Esophagus muscularis mucosa (tissue), 4 donors: ENCODE measurements around the gene OSBP2. TPM values are rescaled to one million over a fixed set of nuclear protein-coding genes. Genes with fewer than 3 reads are reported as not detected.

Source experiments
- DNase-seq: peaks from one replicate; pipeline ENCODE4 v3.0.0-alpha.2; 2017; ENCODE audit errors: extremely low spot score
- H3K27ac ChIP-seq, 4 donors: fragments of 200-600 bp; sonication (generic); replicated peaks in 1 of 4; 1 replicate in 3 of 4; 2 replicates in 1 of 4; pipeline ENCODE4 v1.5.1; 2016 to 2019; ENCODE audit warnings: mild to moderate bottlenecking in 1 of 4
- H3K27me3 ChIP-seq, 4 donors: fragments of 200-600 bp; sonication (generic); one replicate each; pipeline versions ENCODE4 v1.5.1 to v1.6.0; 2016 to 2019
- H3K36me3 ChIP-seq, 4 donors: fragments of 200-600 bp; sonication (generic); one replicate each; pipeline ENCODE4 v1.5.1; 2016 to 2019
- H3K4me1 ChIP-seq, 4 donors: fragments of 200-600 bp; sonication (generic); one replicate each; pipeline ENCODE4 v1.5.1; 2016 to 2019
- H3K4me3 ChIP-seq, 4 donors: fragments of 200-600 bp; sonication (generic); 1 replicate in 2 of 4; 2 replicates in 2 of 4; pipeline ENCODE4 v1.5.1; 2016 to 2019; ENCODE audit warnings: mild to moderate bottlenecking in 4 of 4, moderate library complexity in 1 of 4
- H3K9me3 ChIP-seq, 4 donors: fragments of 200-600 bp; sonication (generic); 1 replicate in 3 of 4; 2 replicates in 1 of 4; pipeline ENCODE4 v1.5.1; 2016 to 2019
- EP300 ChIP-seq: sonication (generic); formaldehyde crosslinking; IDR thresholded peaks from one replicate; pipeline ENCODE4 v1.6.1; 2017; ENCODE audit warnings: antibody characterized with exemption
- POLR2A ChIP-seq: fragments of 450-650 bp; IDR thresholded peaks from one replicate; pipeline ENCODE4 v1.6.1; 2017; ENCODE audit warnings: antibody characterized with exemption, moderate library complexity, mild to moderate bottlenecking, low read depth
- POLR2AphosphoS5 ChIP-seq, 2 donors: sonication (generic); formaldehyde crosslinking; IDR thresholded peaks; one replicate each; pipeline ENCODE4 v1.6.1; 2017; ENCODE audit warnings: antibody characterized with exemption in 2 of 2
- whole genome bisulfite sequencing: methylation state at CpG from one replicate; pipeline ENCODE4 v1.1.5; 2018; 5-methylcytosine and 5-hydroxymethylcytosine counted together
- intact Hi-C: fragments of 100-400 bp; cut with DNase I; formaldehyde crosslinking; loops from one replicate; pipeline ENCODE4 v1.15.1; 2023
- total RNA-seq, 4 donors: library from RNA; depleted of rRNA; stranded (reverse); fragments of >200 nt; gene quantifications; one replicate each; pipeline versions ENCODE4 v1.1.0 to v1.2.1, GENCODE V29; 2016
- TF ChIP-seq, protein P1 (sequence below), 3 experiments: fragments of 200-600 bp in 2 of 3; fragments of 450-650 bp in 1 of 3; sonication (generic) in 2 of 3; IDR thresholded peaks; one replicate each; pipeline ENCODE4 v1.5.1; 2017 to 2019; ENCODE audit warnings: antibody characterized with exemption in 3 of 3, mild to moderate bottlenecking in 2 of 3, moderate library complexity in 1 of 3

OSBP2 gene
- total RNA-seq, 4 donors from 2014 or later: 0.42 to 4.6 (median 2.9) TPM

DNA sequence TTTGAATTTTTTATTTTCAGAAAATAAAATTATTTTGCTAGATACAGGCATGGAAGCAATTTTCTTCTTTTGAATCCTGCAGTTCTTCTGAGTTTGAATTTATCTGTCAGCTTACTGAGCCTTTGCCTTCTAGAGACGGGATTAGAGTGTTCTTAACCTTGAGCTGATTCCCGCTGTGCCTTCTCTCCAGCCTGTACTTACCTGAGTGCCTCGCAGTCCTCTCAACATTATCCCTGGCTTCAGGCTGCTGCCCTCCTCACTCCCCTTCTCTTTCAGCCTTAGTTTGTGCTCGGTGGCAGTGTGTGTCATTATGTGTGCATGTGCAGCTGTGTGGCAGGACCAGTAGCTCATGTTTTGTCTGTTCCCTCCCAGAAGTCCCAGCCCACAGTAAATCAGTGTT, 24.3 kb downstream of the OSBP2 start:
- 90% methylated on average over 4 of the region's 4 CpGs for WGBS
- Histone ChIP-seq H3K4me3 (no peak overlapping the region), H3K4me1 (no peaks in the 10 kb centered on the region), H3K27ac (no peak overlapping the region), H3K36me3 (no peaks in the 10 kb centered on the region), H3K27me3 (no peaks in the 10 kb centered on the region), H3K9me3 (no peaks in the 10 kb centered on the region)
- TF ChIP-seq POLR2A (no peak), POLR2AphosphoS5 (IDR thresholded peaks at IDR 0.05) (no peak), EP300 (no peak)
- TF ChIP-seq, protein P1, sequence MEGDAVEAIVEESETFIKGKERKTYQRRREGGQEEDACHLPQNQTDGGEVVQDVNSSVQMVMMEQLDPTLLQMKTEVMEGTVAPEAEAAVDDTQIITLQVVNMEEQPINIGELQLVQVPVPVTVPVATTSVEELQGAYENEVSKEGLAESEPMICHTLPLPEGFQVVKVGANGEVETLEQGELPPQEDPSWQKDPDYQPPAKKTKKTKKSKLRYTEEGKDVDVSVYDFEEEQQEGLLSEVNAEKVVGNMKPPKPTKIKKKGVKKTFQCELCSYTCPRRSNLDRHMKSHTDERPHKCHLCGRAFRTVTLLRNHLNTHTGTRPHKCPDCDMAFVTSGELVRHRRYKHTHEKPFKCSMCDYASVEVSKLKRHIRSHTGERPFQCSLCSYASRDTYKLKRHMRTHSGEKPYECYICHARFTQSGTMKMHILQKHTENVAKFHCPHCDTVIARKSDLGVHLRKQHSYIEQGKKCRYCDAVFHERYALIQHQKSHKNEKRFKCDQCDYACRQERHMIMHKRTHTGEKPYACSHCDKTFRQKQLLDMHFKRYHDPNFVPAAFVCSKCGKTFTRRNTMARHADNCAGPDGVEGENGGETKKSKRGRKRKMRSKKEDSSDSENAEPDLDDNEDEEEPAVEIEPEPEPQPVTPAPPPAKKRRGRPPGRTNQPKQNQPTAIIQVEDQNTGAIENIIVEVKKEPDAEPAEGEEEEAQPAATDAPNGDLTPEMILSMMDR (IDR thresholded peaks at IDR 0.05): no peak
- intact Hi-C loops: no loop called here
- DNase-seq: no peak

DNA sequence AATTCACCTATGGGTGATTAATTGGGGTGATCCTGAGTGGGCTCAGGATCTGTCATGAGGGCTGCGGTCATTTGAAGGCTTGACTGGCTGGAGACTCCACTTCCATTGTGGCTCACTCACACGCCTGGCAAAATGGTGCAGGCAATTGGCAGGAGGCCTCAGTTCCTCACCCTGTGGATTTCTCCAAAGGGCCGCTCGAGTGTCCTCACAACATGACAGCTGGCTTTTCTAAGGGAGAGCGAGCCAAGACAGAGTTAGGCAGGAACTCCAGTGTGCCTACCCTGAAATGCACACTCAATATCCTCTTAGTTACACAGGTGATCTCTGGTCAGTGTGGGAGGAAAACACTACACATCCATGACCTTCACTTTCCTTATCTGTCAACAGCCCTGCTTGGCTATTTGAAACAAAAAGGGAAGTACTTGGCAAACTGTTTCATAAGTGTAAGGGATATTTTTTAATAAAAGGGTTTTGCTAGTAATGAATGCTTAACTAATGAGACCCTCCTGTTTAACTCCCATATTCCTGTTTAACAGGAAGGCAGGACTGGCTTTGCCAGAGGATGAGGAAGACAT, 25.7 kb downstream of the OSBP2 start:
- Histone ChIP-seq H3K27ac (no peak overlapping the region), H3K36me3 (no peaks in the 10 kb centered on the region), H3K27me3 (no peaks in the 10 kb centered on the region), H3K9me3 (no peaks in the 10 kb centered on the region), H3K4me3 (no peak overlapping the region), H3K4me1 (no peaks in the 10 kb centered on the region)
- WGBS: 74% methylated on average over 5 of the region's 5 CpGs
- no peak for DNase-seq
- intact Hi-C loops: no loop called here
- TF ChIP-seq, protein P1 (IDR thresholded peaks at IDR 0.05): no peak
- TF ChIP-seq EP300 (no peak), POLR2AphosphoS5 (IDR thresholded peaks at IDR 0.05) (no peak), POLR2A (no peak)

DNA sequence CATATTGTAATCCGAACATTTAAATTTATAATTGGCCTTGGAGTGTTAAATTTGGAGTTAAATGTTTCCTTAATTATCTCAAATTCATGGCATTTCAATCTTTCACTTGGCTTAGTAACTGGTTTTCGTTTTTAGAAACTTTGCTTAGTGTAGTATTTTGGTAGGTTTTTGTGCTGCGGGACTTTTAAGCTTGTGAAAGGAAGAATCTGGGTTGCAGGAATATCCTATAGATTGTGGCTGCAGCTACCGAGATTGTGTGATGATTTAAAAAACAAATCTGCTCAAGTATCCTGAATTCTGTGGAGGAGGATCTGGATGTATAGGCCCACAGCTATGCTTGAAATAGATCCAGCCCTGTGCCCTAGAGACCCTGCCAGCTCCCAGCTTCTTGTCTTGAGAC, 27.1 kb downstream of the OSBP2 start:
- Histone ChIP-seq H3K36me3 (no peaks in the 10 kb centered on the region), H3K9me3 (no peaks in the 10 kb centered on the region), H3K27ac (no peak overlapping the region), H3K4me3 (no peak overlapping the region), H3K4me1 (no peaks in the 10 kb centered on the region), H3K27me3 (no peaks in the 10 kb centered on the region)
- WGBS: 86% methylated on average over 4 of the region's 4 CpGs
- TF ChIP-seq, protein P1 (IDR thresholded peaks at IDR 0.05): no peak
- TF ChIP-seq POLR2A (no peak), POLR2AphosphoS5 (IDR thresholded peaks at IDR 0.05) (no peak), EP300 (no peak)
- DNase-seq: no peak
- intact Hi-C loops: no loop called here

DNA sequence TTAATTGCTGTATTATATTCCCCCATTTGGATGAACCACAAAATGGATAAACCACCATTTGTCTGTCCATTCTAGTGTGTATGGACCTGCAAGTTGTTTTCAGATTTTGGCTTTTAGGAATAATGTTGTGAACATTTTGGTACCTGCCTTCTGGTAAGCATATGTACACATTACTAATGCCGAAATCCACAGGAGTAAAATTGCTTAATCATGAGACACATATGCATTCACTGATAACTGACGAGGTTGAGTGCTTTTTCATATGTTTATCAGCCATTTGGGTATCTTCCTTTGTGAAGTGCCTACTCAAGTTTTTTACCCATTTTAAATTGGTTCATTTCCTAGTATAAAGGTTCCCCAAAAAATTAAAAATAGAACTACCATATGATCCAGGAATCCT, 34.2 kb downstream of the OSBP2 start:
- Histone ChIP-seq H3K9me3 (no peaks in the 10 kb centered on the region), H3K27me3 (no peaks in the 10 kb centered on the region), H3K27ac (no peak overlapping the region), H3K36me3 (no peaks in the 10 kb centered on the region), H3K4me1 (no peaks in the 10 kb centered on the region), H3K4me3 (no peak overlapping the region)
- intact Hi-C loops: no loop called here
- 92% methylated on average over 2 of the region's 2 CpGs for WGBS
- TF ChIP-seq POLR2A: no peak
- no peak for TF ChIP-seq POLR2AphosphoS5 (IDR thresholded peaks at IDR 0.05)
- TF ChIP-seq EP300: no peak
- TF ChIP-seq, protein P1 (IDR thresholded peaks at IDR 0.05): no peak
- DNase-seq: no peak

DNA sequence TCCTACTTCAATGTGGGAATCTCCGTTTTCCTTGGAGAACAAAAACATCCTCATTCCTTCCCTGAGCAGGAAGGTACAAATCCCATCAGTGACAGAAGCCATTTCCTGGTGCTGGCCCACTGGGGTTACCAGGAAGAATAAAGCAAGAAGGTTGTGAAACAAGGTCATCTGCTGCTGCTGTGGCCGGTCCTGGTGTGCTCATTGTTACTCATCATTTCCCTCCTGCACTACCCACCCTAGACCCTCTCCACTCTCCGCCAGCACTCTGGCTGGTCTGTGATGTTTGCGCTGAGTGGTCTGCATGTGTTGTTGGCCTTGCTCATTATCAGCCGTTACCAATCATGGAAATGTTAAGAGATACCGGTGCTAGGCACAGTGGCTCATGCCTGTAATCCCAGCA, 37.0 kb downstream of the OSBP2 start:
- TF ChIP-seq POLR2AphosphoS5 (IDR thresholded peaks at IDR 0.05) (no peak), EP300 (no peak), POLR2A (no peak)
- TF ChIP-seq, protein P1 (IDR thresholded peaks at IDR 0.05): no peak
- Histone ChIP-seq H3K4me1 (no peaks in the 10 kb centered on the region), H3K27me3 (no peaks in the 10 kb centered on the region), H3K4me3 (no peak overlapping the region), H3K9me3 (no peaks in the 10 kb centered on the region), H3K36me3 (no peaks in the 10 kb centered on the region), H3K27ac (no peak overlapping the region)
- intact Hi-C loops: no loop called here
- 93% methylated on average over 6 of the region's 6 CpGs for WGBS
- DNase-seq: no peak
